GM04503 (cell line): Measurements from ENCODE around the gene SELENOF.
A peak's percentile ranks its signal among the peaks of the same experiment; 100 is the strongest.

Source experiments
- DNase-seq: peaks from one replicate; pipeline ENCODE4 v3.0.0-alpha.2; 2012; ENCODE audit warnings: low read depth

SELENOF gene

GRCh38 chr1:86913896-86914600, at the start of gene SELENOF:
Gene SELENOF (minus strand): TSS chr1:86914126. CDS start chr1:86914111, 15 bp downstream.
- DNase-seq: peak; percentile 100

DNA sequence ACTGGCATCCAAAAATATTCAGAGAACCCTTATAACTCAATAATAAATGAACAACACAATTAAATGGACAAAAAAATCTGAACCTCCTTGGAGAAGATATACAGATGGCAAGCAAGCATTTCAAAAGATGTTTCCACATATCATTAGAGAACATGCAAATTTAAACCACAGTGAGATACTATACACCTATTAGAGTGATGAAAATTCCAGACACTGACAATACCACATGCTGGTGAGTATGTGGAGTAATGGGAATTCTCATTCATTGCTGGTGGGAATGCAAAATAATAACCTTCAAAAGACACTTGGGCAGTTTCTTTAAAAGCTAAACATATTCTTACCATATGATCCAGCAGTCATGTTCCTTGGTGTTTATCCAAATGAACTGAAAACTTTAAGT, 46.6 kb upstream of the SELENOF start:
- no peak for DNase-seq

GRCh38 chr1:86957221-86957620, 43.3 kb upstream of the SELENOF start:
- no peak for DNase-seq

DNA sequence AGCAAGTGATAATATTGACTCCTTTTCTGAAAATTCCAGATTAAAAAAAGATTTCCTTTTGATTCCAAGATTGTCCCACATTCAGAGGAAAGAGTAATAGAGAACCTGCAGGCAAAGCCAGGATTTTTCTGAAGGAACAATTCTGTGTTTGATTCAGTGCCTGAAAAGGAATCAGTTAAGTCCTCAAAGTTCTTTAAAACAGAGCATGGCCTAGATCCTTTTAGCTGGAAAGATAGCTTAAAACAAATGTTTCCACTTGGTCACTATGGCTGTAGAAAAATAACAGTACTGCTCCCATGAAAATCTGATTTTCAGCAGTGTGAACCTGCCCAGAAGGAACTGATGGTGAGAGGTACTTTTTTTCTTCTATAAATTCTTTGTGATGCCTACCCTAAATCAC, 42.3 kb upstream of the SELENOF start:
- no peak for DNase-seq

- DNase-seq: no peak
Observed at GRCh38 chr1:86955678-86956077, 41.8 kb upstream of the SELENOF start.

DNA sequence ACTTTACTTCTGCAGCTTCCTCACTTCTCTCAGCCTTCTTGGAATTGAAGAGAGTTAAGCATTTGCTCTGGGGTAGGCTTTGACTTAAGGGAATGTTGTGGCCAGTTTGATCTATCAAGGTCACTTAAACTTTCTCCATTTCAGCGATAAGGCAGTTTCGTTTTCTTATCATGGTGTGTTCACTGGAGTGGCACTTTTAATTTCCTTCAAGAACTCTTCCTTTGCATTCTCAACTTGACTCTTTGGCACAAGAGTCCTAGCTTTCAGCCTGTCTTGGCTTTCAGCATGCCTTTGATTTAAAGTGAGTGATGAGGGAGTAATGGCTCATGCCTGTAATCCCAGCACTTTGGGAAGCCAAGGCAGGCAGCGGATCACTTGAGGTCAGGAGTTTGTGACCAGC, 39.2 kb upstream of the SELENOF start:
- DNase-seq: no peak

GRCh38 chr1:86951430-86951829, 37.5 kb upstream of the SELENOF start:
- DNase-seq: no peak

DNA sequence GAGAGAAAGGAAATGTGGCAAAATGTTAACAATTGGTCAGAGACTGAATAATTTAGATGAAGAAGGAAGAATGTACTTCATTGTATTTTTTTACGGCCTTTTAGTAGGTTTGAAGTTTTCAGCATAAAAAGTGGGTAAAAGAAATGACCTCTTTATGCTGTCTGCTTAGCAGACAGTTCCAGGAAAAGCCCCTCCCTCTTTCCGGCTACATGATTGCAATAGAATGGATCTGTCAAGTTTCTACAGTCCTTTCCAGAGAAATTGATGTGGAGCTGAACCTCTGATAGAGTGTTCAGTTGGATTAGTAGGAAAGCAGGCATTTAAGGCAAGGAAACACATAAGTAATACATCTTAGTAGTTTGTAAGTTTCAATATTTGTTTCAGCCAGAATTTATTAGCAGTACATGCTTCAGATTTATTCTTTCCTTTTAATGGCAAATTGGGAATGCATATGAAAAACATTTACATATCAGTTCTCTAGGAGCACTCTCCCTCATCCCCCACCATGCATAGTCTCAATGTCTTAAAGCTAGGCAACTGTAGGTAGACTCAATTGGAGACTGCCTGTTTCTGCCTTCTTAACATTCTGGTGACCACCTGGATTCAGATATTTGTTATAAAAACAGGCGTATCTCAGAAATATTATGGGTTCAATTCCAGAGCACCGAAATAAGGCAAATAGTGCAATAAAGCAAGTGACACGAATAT, 36.9 kb upstream of the SELENOF start:
- no peak for DNase-seq

- DNase-seq: no peak
Observed at GRCh38 chr1:86948212-86948611, 34.3 kb upstream of the SELENOF start.

GRCh38 chr1:86942743-86943142, 28.8 kb upstream of the SELENOF start:
- DNase-seq: no peak

DNA sequence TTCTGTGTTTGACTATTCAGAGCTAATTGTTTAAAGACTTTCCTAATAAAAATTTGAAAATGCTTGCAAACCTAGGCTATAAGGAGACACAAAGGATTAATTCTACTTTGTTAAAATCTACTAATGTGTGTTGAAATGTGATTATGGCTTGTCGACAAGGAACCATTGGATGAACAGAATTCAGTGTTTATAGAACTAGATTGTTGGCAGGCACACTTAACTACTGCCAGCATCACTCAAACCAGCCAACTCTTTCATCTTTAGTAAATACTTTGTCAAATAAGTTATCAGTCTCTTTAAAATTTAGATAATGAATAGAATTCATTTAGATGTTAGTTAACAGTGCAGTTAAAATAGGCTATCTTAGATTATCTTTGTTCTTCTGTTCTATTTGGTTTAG, 28.1 kb upstream of the SELENOF start:
- no peak for DNase-seq

DNA sequence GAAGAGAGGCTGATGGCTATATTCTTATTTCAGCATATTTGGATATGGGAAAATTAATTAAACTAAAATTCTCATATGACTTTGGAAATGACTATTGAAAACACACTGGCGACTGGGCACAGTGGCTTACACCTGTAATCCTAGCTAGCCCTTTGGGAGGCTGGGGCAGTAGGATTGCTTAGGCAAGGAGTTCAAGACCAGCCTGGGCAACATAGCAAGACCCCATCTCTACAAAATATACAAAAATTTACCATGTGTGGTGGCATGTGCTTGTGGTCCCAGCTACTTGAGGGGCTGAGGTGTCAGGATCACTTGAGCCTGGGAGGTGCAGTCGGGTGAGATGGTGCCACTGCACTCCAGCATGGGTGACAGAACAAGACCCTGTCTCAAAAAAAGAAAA, 26.7 kb upstream of the SELENOF start:
- DNase-seq: no peak

DNA sequence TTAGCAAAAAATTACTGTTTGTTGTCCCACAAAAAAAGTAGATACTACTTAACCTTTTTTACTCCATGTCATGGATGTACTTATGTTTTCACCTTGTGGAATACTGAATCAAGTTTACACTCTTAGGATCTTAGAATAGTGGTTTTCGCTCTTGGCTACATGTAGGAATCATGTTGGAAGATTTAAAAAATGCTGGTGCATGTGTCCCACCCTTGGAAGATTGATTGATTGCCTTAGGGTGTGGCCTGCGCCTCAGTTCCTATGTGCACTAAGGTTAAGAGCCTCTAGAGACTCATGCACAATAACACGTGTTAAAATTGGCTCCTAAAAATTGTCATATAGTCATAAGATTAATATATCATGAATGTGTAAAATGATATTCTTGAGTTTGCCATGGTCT, 25.5 kb upstream of the SELENOF start:
- DNase-seq: no peak

- no peak for DNase-seq
Observed at GRCh38 chr1:86938855-86939254, 24.9 kb upstream of the SELENOF start.

- no peak for DNase-seq
Observed at GRCh38 chr1:86938450-86938849, 24.5 kb upstream of the SELENOF start.

- DNase-seq: no peak
Observed at GRCh38 chr1:86933562-86934377, 19.8 kb upstream of the SELENOF start.

- no peak for DNase-seq
Observed at GRCh38 chr1:86933051-86933450, 19.1 kb upstream of the SELENOF start.

DNA sequence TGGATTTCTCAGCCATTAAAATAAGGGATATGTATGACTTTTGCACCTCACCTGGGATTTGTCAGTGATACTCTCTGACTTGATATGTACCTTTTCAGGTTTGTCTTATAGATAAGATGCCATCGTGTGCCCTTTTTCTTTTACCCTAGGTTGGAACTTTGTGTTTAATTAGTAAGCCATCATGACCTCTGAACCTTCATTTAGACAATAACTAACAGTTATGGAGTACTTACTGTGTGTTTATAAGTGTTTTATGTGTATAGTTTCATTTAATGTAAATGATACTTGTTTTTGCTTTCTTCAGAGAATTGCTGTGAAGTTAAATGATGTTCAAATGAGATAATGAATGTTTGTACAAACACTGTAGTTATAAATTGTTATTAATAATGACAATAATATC, 14.9 kb upstream of the SELENOF start:
- no peak for DNase-seq

DNA sequence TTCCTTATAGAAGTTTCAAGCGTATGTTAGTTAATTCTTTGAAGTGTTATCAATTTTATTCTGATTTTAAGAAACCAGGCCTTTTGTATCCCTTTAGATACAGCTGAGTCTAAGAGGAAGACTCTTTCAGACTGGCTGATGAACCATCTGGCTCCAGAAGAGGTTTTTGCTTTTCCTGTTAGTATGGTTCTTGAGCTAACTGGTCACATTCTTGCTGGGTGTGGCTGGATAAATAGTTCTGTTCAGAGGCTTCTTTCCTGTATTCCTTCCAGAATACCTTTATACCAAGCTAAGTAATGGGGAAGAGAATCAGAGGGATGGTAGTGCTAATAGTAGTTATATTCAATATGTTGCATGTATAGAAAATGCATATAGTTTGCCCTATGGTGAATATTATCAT, 13.0 kb upstream of the SELENOF start:
- DNase-seq: no peak

DNA sequence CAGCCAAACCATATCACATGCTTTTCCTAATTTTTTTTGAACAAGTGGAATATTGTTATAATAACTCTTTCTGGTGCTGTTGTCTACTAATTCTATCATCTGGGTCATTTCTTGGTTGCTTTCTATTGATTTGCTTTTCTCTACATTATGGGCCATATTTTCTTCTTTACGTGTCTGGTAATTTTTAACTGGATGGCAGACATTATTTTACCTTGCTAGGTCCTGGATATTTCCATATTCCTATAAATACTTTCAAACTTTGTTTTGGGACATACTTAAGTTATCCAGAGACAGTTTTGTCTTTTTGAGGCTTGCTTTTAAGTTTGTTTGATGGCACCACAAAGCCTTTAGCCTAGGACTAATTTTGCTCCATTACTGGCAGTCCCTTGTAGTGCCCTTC, 11.8 kb upstream of the SELENOF start:
- no peak for DNase-seq

DNA sequence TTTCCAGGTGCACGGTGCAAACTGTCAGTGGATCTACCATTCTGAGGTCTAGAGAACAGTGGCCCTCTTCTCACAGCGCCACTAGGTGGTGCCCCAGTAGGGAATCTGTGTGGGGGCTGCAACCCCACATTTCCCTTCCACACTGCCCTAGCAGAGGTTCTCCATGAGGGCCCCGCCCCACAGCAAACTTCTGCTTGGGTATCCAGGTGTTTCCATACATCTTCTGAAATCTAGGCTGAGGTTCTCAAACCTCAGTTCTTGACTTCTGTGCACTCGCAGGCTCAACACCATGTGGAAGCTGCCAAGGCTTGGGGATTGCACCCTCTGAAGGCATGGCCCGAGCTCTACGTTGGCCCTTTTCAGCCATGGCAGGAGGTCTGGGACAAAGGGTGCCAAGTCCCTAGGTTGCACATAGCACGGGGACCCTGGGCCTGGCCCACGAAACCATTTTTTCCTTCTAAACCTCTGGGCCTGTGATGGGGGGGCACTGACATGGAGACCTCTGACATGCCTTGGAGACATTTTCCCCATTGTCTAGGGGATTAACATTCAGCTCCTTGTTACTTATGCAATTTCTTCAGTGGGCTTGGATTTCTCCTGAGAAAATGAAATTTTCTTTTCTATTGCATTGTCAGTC, 10.5 kb upstream of the SELENOF start:
- DNase-seq: no peak

DNA sequence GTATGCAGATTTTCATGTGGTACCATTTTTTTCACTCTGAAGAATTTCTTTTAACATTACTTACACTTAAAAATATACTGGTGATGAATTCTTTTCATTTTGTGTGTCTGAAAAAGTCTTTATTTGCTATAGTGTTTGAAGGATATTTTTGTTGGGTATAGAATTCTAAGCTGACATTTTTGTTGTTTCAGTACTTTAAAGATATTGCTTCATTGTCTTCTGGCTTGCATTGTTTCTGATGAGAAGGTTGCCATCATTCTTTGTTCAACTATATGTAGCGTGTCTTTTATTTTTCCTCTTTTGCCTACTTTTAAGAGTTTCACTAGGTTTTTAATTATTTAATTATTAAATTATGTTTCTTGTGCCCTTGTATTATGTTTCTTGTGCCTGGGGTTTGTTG, 8.5 kb upstream of the SELENOF start:
- DNase-seq: no peak

- DNase-seq: no peak
Observed at GRCh38 chr1:86916752-86917151, 2.8 kb upstream of the SELENOF start.
